GM20431 (cell line): ENCODE data around the gene ENPP1.

ENCODE experiments used
- in situ Hi-C: fragments of 300-500 bp; cut with MseI, MboI; formaldehyde crosslinking; loops from one replicate; pipeline ENCODE4 v1.15.0; 2020; ENCODE audit warnings: low sequenced_read_pairs; ENCODE audit not compliant: unreplicated experiment

The ENPP1 gene

GRCh38 chr6:131823276-131823902 lies 15.6 kb downstream of the ENPP1 start:
- in situ Hi-C loops: no loop called here

GRCh38 chr6:131825946-131826345 lies 18.1 kb downstream of the ENPP1 start:
- in situ Hi-C loops: no loop called here

GRCh38 chr6:131828080-131828479 lies 20.3 kb downstream of the ENPP1 start:
- in situ Hi-C loops: no loop called here

GRCh38 chr6:131828951-131829350 lies 21.1 kb downstream of the ENPP1 start:
- in situ Hi-C loops: no loop called here

GRCh38 chr6:131831392-131831791 lies 23.6 kb downstream of the ENPP1 start:
- in situ Hi-C loops: no loop called here

GRCh38 chr6:131831886-131832285 lies 24.1 kb downstream of the ENPP1 start:
- in situ Hi-C loops: no loop called here

- in situ Hi-C loops: no loop called here
Measured at GRCh38 chr6:131832363-131832762, 24.5 kb downstream of the ENPP1 start.

- in situ Hi-C loops: no loop called here
Measured at GRCh38 chr6:131838051-131838450, 30.2 kb downstream of the ENPP1 start.

- in situ Hi-C loops: no loop called here
Measured at GRCh38 chr6:131839388-131839787, 31.6 kb downstream of the ENPP1 start.

GRCh38 chr6:131840441-131840840 lies 32.6 kb downstream of the ENPP1 start:
- in situ Hi-C loops: no loop called here

GRCh38 chr6:131840936-131841583 lies 33.2 kb downstream of the ENPP1 start:
- in situ Hi-C loops: no loop called here

- in situ Hi-C loops: no loop called here
Measured at GRCh38 chr6:131843768-131844167, 35.9 kb downstream of the ENPP1 start.

GRCh38 chr6:131844243-131844841 lies 36.5 kb downstream of the ENPP1 start:
- in situ Hi-C loops: no loop called here

GRCh38 chr6:131846023-131846663 lies 38.3 kb downstream of the ENPP1 start:
- in situ Hi-C loops: no loop called here

GRCh38 chr6:131846905-131847304 lies 39.1 kb downstream of the ENPP1 start:
- in situ Hi-C loops: no loop called here

GRCh38 chr6:131849799-131850198 lies 42.0 kb downstream of the ENPP1 start:
- in situ Hi-C loops: no loop called here

- in situ Hi-C loops: no loop called here
Measured at GRCh38 chr6:131851049-131851769, 43.4 kb downstream of the ENPP1 start.

- in situ Hi-C loops: no loop called here
Measured at GRCh38 chr6:131852200-131852599, 44.4 kb downstream of the ENPP1 start.

GRCh38 chr6:131854803-131855202 lies 47.0 kb downstream of the ENPP1 start:
- in situ Hi-C loops: no loop called here

- in situ Hi-C loops: no loop called here
Measured at GRCh38 chr6:131858765-131859415, 51.1 kb downstream of the ENPP1 start.
